Activated CD8-positive, alpha-beta memory T cell treated with anti-CD3 and anti-CD28 coated beads, Interleukin-2, amount 50 U/mL, for 4 hours (primary cell): ENCODE data around the gene PYGL.
"Not testable (repeated sequence)": the region's sequence is repeated elsewhere in the genome, so short reads cannot be mapped to it uniquely, and the experiment has no call there.

Experiments
- DNase-seq: peaks from one replicate; pipeline ENCODE4 v3.0.0-alpha.2; 2020

PYGL gene

GRCh38 chr14:50954811-50955372, 10.6 kb upstream of the PYGL start:
- DNase-seq, result no peak

DNA sequence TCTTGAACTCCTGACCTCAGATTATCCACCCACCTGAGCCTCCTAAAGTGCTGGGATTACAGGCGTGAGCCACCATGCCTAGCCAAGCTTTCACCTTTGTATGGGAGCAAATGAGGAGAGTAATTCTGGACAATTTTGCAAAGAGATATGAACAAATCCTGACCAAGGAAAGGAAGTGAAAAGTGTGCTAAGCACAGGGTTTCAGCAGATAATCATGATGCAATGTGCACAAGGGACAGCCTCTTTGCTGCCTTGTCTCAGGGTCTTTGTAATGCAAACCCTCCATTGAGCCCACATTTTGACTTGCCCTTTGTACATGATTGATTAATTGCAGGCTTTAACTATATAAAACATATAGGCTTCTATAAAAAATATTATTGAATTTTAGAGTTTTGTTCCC, 9.2 kb upstream of the PYGL start:
- DNase-seq, result no peak

DNA sequence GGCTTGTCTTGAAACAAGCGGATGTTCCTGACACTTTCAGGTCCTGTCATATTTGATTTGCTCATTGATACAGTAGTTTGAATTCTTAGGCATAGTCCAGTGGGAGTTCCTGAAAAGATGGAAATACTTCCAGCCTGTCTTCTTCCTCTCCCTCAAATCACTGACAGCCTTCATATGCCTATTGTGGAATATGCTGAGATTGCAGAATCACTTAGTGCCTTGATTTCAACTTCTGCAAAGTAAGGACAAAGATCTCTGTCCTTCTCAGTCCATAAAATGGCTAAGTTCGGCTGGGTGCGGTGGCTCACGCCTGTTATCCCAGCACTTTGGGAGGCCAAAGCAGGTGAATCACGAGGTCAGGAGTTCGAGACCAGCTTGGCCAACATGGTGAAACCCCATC, 6.7 kb upstream of the PYGL start:
- no peak for DNase-seq

DNA sequence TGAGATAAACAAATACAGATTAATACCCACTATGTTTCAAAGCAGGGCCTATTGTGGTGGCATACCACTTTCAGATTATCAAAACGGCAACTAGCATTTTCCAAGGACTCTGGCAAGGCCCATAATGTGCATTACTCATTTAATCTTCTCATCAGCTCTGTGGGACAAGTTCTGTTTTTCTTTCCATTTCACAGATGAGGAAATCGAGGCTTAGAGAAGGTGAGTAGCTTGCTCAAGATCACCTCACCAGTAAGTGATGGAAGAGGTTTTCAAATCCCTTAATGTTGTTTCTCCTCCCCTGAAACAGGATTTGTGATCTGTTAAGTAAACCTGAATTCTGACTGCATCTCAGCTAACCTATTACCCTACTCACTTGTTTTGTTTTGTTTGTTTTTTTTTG, 3.9 kb upstream of the PYGL start:
- no peak for DNase-seq

- DNase-seq, result no peak
Observed at GRCh38 chr14:50947446-50947845, 3.2 kb upstream of the PYGL start.

DNA sequence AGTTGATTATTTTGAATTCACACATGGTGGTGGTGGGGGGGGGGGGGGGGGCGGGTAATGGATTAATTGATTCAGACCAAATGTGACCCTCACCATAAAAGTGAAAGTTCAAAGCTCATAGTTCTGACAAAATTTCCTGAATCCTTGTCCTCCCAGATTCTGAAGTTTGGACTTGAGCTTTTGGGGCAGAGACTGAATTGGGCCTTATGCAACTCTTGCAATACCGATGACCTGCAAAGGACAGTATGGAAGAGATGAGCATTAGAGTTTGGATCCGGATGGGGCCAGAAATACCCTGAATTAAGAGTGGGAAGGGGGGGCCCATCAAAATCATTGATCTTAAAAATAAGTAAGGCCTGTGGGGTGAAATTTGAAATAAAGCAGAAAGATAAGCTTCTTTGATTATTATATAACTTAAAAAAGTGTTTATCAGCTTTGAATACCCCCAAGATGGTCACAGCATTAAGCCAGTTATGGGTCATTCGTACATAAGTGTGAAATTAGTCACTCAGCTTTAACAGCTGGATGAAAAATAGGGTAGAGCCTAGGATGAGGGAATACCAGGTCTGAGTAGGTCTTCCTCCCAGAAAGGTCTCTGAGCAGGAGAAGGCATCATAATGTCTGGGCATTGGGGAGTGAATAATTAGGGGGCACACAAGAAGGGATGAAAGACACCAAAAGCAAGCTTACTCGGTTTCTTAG, 2.1 kb upstream of the PYGL start:
- DNase-seq, result no peak

DNA sequence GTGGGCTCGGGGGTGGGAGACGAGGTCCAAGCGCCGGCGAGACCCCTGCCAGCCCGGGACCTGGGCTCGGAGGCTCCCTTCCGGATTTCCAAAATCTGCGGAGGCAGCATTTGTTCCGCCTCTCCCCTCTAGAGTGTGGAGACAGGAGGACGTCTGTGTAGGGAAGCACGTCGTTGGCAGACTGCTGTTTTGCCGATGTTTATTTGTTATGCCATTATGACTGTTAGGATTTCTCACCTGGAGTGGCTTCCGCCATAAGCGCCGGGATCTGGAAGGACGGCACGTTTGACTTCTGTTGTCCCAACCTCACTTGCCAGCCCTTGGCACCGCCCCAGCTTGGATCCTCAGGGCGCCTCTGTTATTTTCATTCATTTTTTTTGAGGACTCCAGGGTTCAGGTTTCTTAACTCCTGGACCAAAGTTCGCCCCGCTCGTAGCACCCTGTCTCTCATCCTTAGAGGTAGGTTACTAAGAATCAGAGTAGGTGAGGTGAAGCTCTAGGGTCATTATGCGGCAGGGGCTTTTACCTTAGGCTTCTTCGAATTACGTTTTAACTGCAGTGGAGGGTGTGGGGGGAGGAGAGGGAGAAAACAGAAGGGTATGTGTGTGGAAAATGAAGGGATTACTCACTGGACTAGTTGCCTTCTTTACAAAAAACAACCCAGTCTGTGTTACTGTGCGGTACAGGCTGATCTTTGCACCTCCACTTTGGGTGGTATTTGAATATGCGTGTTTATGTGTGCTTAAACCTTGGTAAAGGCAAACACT, 547 bp upstream of the PYGL start:
- no peak for DNase-seq

DNA sequence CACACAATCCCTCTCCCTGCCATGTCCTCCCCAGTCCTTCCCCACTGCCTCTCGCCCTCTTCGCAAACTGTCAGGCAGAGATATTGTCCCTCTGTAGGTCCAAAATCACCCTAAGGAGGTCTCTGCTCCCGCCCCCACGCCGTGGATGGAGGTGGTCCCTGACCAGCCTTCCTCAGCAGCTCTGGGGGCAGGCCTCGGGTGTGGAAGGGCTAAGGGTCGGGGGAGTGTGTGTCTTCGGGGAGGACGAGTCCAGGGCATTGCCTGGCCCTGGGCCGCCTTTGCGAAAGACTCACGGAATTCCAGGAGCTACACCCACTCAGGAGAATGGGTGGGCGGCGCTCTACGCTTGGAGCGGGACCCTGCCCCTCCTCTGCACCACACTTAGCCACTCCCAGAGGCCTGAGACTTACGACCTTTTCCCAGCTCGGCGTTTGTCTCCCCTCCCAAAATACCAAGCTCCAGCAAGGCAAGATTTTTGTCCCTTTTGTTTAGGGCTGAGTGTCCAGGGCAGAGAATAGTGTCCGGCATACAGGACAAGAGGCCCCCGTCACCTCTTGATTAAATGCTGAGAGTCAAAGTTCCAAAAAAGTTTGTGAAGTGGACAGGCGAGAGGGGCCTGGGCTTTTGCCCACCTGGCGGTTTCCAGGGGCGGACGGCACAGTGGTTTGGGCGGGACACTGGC, 881 bp downstream of the PYGL start:
- no peak for DNase-seq

- not testable (repeated sequence) for DNase-seq
Observed at GRCh38 chr14:50941638-50942037, 2.6 kb downstream of the PYGL start.

DNA sequence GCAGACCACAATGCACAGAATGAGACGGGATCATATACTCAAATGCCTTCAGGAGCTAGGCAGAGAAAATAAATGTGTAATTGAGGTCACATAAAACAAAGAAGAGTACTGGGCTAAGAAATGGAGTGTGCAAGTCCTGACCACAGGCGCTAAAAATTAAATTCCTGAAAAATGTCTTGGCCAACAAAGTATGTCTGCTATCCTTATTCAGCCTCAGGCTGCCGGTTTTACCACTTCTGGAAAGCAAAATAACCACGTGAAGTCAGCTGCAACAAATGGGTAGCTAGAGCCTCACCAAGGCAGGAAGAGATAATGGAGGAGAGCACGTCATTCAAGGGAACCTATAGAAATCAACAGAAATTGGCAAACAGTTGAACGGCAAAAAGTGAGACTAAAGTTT, 3.1 kb downstream of the PYGL start:
- DNase-seq, result no peak

GRCh38 chr14:50937800-50938199, 6.5 kb downstream of the PYGL start:
- DNase-seq, result no peak

DNA sequence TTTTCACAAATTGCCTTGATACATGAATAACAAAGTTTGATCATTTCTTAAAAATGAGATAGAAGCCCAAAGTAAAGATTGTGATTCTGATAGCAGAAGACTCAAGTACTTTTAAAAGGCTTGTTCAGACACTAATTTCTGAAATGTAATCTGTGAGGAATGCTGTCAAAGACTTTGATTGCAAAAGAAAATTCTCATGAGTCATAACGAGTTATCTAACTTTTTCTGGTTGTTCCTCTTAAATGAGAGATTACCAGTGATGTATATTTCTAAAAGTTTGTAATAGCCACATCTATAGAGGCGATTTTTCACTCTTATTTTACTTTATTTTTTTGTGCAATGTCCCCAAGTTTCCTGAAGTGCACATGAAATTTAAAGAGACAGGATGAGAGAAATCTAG, 7.0 kb downstream of the PYGL start:
- no peak for DNase-seq

GRCh38 chr14:50936882-50937281, 7.4 kb downstream of the PYGL start:
- no peak for DNase-seq

DNA sequence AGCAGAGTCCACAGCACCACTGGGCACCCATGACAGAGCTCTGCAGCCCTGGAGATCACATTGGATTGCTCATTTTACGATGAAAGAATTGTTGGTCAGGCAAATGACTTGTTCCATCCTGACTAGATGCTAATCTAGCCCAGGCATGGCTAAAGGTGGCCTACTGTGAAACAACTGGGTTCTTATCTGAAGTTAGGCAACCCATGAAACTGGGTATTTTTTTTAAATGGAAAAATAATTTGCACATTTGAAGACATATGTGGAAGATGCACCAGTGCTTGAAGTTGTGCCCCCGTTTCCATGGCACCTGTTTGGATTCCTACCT, 8.3 kb downstream of the PYGL start:
- DNase-seq, result no peak

DNA sequence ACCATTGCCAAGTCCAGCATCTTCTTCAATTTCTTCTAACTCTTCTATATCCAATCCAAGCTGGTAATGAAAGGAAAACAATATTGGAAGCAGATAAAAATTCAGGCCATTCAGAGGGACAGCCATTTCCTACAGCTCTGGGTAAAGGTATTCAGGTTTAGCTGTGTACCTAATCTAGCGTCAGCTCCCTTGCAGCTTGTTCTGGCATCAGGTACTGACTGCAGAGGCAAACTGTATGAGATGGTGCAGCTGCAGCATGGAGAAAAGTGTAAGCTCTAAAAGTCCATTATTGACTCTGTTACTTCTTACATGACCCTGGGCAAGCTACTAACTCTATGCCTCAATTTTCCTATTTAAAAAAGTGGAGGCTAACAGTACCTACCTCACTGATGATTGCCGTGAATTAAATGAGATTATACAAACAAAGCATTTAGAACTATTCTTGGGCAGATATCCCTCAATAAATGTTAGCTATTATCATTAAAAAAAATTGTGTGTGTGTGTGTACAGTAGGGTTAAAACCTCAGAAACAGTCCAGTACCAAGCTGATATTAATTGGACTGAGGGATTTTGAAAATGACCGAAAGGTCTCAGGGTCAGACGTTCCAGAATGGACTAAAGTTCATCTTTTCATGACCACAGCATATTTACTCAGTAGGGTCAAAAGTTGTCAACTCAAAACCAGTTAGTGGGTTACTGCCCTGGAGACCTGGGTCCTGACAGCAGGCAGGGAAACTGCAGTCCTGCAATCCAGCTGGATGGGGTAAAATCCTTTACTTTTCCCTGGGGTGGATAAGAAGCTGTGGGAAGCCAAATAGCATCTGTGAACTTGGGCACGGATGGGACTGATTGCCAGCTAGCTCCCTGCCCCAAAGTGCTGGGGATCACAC, 8.9 kb downstream of the PYGL start:
- no peak for DNase-seq

- DNase-seq, result no peak
Observed at GRCh38 chr14:50932592-50933495, 11.4 kb downstream of the PYGL start.

GRCh38 chr14:50932156-50932555, 12.1 kb downstream of the PYGL start:
- DNase-seq, result no peak

GRCh38 chr14:50931559-50931958, 12.7 kb downstream of the PYGL start:
- DNase-seq, result no peak

- DNase-seq, result no peak
Observed at GRCh38 chr14:50929506-50929905, 14.8 kb downstream of the PYGL start.

DNA sequence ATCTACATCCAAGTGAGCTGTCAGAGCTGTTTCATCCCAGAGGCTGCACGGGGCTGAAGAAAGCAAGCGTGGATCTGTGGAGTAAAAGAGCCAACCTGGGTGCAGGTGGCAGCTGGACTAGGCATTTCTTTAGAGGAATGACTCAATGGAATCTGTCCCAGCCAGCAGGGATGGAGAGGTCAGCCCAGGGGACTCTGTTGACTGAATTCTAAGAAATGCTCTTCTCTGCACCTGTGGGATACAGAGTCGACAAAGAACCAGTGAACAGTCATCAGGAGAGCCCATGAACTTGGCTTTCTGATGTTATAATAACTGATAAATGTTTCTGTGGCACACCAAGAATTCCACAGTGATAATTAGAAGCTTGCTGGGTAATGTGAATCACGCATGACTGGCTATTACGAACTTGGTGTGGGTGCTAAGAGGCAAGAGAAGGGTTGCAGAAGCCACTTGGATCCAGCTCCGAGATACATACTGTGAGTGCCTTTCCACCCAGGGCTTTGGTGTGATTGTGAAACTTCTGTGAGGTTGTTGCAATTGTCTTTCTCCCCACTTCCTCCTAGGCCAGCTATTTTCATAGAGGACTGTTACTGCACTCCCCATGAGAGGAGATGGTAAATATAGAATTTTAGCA, 16.2 kb downstream of the PYGL start:
- no peak for DNase-seq

GRCh38 chr14:50926851-50927386, 17.4 kb downstream of the PYGL start:
- no peak for DNase-seq
